Measurements from ENCODE around the gene ACTG1. TPM values are rescaled to one million over a fixed set of nuclear protein-coding genes. Genes with fewer than 3 reads are reported as not detected.

Gene ACTG1
- total RNA-seq, 1 donor from 2014 or later, result 342 TPM

- no peaks in the 10 kb centered on the region for H3K9me3 ChIP-seq (replicated peaks)
- TF ChIP-seq, protein P1, sequence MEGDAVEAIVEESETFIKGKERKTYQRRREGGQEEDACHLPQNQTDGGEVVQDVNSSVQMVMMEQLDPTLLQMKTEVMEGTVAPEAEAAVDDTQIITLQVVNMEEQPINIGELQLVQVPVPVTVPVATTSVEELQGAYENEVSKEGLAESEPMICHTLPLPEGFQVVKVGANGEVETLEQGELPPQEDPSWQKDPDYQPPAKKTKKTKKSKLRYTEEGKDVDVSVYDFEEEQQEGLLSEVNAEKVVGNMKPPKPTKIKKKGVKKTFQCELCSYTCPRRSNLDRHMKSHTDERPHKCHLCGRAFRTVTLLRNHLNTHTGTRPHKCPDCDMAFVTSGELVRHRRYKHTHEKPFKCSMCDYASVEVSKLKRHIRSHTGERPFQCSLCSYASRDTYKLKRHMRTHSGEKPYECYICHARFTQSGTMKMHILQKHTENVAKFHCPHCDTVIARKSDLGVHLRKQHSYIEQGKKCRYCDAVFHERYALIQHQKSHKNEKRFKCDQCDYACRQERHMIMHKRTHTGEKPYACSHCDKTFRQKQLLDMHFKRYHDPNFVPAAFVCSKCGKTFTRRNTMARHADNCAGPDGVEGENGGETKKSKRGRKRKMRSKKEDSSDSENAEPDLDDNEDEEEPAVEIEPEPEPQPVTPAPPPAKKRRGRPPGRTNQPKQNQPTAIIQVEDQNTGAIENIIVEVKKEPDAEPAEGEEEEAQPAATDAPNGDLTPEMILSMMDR (IDR thresholded peaks at IDR 0.05; ENCODE audit: borderline replicate concordance), result no peak
- no peak overlapping the region for H3K27ac ChIP-seq (replicated peaks)
- H3K4me1 ChIP-seq, result peaks cover 7% of the 10 kb centered on the region
- DNase-seq, result peak; percentile 30
- H3K27me3 ChIP-seq (ENCODE audit: low read depth), result no peaks in the 10 kb centered on the region
- H3K4me3 ChIP-seq, result no peak overlapping the region
- intact Hi-C loops (cut with micrococcal nuclease), result no loop called here
- peaks cover 40% of the 10 kb centered on the region for H3K36me3 ChIP-seq
These were observed 51.6 kb downstream of the ACTG1 start for GRCh38 chr17:81460856-81461460.

Other genes starting within 250 kb of the ACTG1 start
- 50.1 TPM for gene SLC38A10, start 217.5 kb downstream of the ACTG1 start, total RNA-seq
- 7.3 TPM for gene BAHCC1, start 117.3 kb downstream of the ACTG1 start, total RNA-seq
- gene FSCN2, start 15.6 kb upstream of the ACTG1 start, total RNA-seq, result 0.38 TPM
- gene FAAP100, start 39.6 kb upstream of the ACTG1 start, total RNA-seq, result 15.9 TPM
- gene NPLOC4, start 124.3 kb upstream of the ACTG1 start, total RNA-seq, result 87.5 TPM
- 0.30 TPM for gene TSPAN10, start 124.4 kb upstream of the ACTG1 start, total RNA-seq
- gene PDE6G, start 143.7 kb upstream of the ACTG1 start, total RNA-seq, result not detected
- gene OXLD1, start 153.8 kb upstream of the ACTG1 start, total RNA-seq, result 18.4 TPM
- 5.6 TPM for gene CCDC137, start 153.9 kb upstream of the ACTG1 start, total RNA-seq
- 9.0 TPM for gene ARL16, start 171.0 kb upstream of the ACTG1 start, total RNA-seq
- gene HGS, start 171.2 kb upstream of the ACTG1 start, total RNA-seq, result 50.5 TPM
- 157 TPM for gene MRPL12, start 190.6 kb upstream of the ACTG1 start, total RNA-seq
- gene SLC25A10, start 199.5 kb upstream of the ACTG1 start, total RNA-seq, result 8.2 TPM

All from left ventricle myocardium inferior (tissue), 1 donor.